Endothelial cell of umbilical vein (primary cell): Measurements from ENCODE around the gene AP4S1. TPM values are rescaled to one million over a fixed set of nuclear protein-coding genes. Genes with fewer than 3 reads are reported as not detected.

ENCODE experiments used
- BruUV-seq: library from RNA; stranded (reverse); fragments of 400-500 nt; replicated peaks from 2 replicates; lab custom pipeline; 2021; lab: Mats Ljungman, UMichigan
- CTCF ChIA-PET: fragments of 300-600, 350-600 bp; sonication (Branson Sonifier 250); formaldehyde crosslinking; loops from one replicate; lab custom pipeline; 2021; ENCODE audit warnings: antibody characterized with exemption, inconsistent platforms; lab: Charles Lee
- POLR2A ChIA-PET: fragments of 300-600, 350-600 bp; sonication (Branson Sonifier 250); formaldehyde crosslinking; loops from one replicate; lab custom pipeline; 2021; ENCODE audit warnings: antibody characterized with exemption, inconsistent platforms; lab: Charles Lee
- DNase-seq: peaks from one replicate; pipeline ENCODE4 v3.0.0-alpha.2; 2011; ENCODE audit warnings: low read depth, low spot score
- FAIRE-seq: peaks from 2 replicates; lab custom pipeline; 2011; peaks lifted over from hg19 to GRCh38; lab: Jason Lieb, UNC
- H2AFZ ChIP-seq: 2 replicates; pipeline ENCODE4 v1.6.0; 2012; ENCODE audit warnings: low read depth, low read length, control low read depth, inconsistent platforms
- H3K27ac ChIP-seq: 2 replicates; pipeline ENCODE4 v1.5.1; 2011; ENCODE audit warnings: low read depth, mild to moderate bottlenecking, control low read depth, low read length, moderate library complexity; ENCODE audit not compliant: insufficient read depth
- H3K27me3 ChIP-seq, 2 experiments: 2 replicates each; pipeline versions ENCODE4 v1.6.0 to v1.6.1; 2011; ENCODE audit warnings: low read length in 2 of 2, mixed read lengths in 1 of 2; ENCODE audit not compliant: control insufficient read depth in 2 of 2, insufficient read depth in 2 of 2
- H3K36me3 ChIP-seq, 2 experiments: 2 replicates in 1 of 2; 3 replicates in 1 of 2; pipeline ENCODE4 v1.5.1; 2011; ENCODE audit warnings: low read length in 2 of 2, mild to moderate bottlenecking in 1 of 2, moderate library complexity in 1 of 2; ENCODE audit not compliant: control insufficient read depth in 2 of 2, insufficient read depth in 2 of 2; ENCODE audit errors: extremely low read depth in 1 of 2
- H3K4me1 ChIP-seq: 3 replicates; pipeline ENCODE4 v1.5.1; 2011; ENCODE audit warnings: mild to moderate bottlenecking, low read length; ENCODE audit not compliant: control insufficient read depth, insufficient read depth; ENCODE audit errors: extremely low read depth
- H3K4me2 ChIP-seq: 2 replicates; pipeline ENCODE4 v1.6.1; 2011; ENCODE audit warnings: low read length, control low read depth, mixed read lengths; ENCODE audit not compliant: insufficient read depth
- H3K4me3 ChIP-seq, 3 experiments: fragments of 200-600 bp in 1 of 3; sonication (generic), shearing (Covaris generic) in 1 of 3; replicated peaks in 1 of 3; 2 replicates each; pipeline ENCODE4 v1.5.1; 2011 to 2016; ENCODE audit warnings: control low read depth in 3 of 3, low read length in 3 of 3, mild to moderate bottlenecking in 2 of 3, inconsistent platforms in 1 of 3, low read depth in 1 of 3, moderate library complexity in 1 of 3; ENCODE audit not compliant: insufficient read depth in 1 of 3
- H3K79me2 ChIP-seq: 2 replicates; pipeline ENCODE4 v1.6.0; 2012; ENCODE audit warnings: low read length, inconsistent platforms; ENCODE audit not compliant: control insufficient read depth, insufficient read depth
- H3K9ac ChIP-seq: replicated peaks from 2 replicates; pipeline ENCODE3; 2011; ENCODE audit warnings: low read length, control low read depth; ENCODE audit not compliant: insufficient read depth; ENCODE audit errors: extremely low read depth
- H3K9me1 ChIP-seq: replicated peaks from 3 replicates; pipeline ENCODE4 v1.6.0; 2011; ENCODE audit warnings: mild to moderate bottlenecking, low read length; ENCODE audit not compliant: control insufficient read depth, insufficient read depth; ENCODE audit errors: extremely low read depth
- H3K9me3 ChIP-seq: replicated peaks from 2 replicates; pipeline ENCODE4 v1.5.1; 2012; ENCODE audit warnings: low read length, inconsistent platforms; ENCODE audit not compliant: control insufficient read depth, insufficient read depth
- H4K20me1 ChIP-seq: replicated peaks from 2 replicates; pipeline ENCODE3; 2011; ENCODE audit warnings: mild to moderate bottlenecking, low read length; ENCODE audit not compliant: control insufficient read depth, insufficient read depth; ENCODE audit errors: extremely low read depth
- CTCF ChIP-seq, 2 donors: IDR thresholded peaks; 1 replicate in 1 of 2; 2 replicates in 1 of 2; pipeline ENCODE4 v1.5.1; 2011; ENCODE audit warnings: low read length in 2 of 2, mild to moderate bottlenecking in 2 of 2, moderate library complexity in 2 of 2, control low read depth in 1 of 2, inconsistent platforms in 1 of 2, low read depth in 1 of 2; ENCODE audit not compliant: insufficient read depth in 1 of 2; ENCODE audit errors: extremely low read depth in 1 of 2
- EZH2 ChIP-seq: IDR thresholded peaks from 2 replicates; pipeline ENCODE4 v1.6.1; 2012; ENCODE audit warnings: borderline replicate concordance, low read depth, mild to moderate bottlenecking, moderate library complexity, low read length, inconsistent platforms; ENCODE audit not compliant: severe bottlenecking
- FOS ChIP-seq: IDR thresholded peaks from 2 replicates; pipeline ENCODE4 v1.6.1; 2011; ENCODE audit warnings: mild to moderate bottlenecking, low read length, moderate library complexity, borderline replicate concordance; ENCODE audit not compliant: insufficient read depth
- GATA2 ChIP-seq: IDR thresholded peaks from 2 replicates; pipeline ENCODE4 v1.7.0; 2011; ENCODE audit warnings: low read depth, mild to moderate bottlenecking, moderate library complexity, mixed read lengths, low read length; ENCODE audit not compliant: insufficient read length, insufficient read depth
- JUN ChIP-seq: IDR thresholded peaks from 2 replicates; pipeline ENCODE4 v1.6.1; 2011; ENCODE audit warnings: borderline replicate concordance, low read depth; ENCODE audit not compliant: insufficient read length, insufficient read depth
- MAX ChIP-seq: IDR thresholded peaks from 2 replicates; pipeline ENCODE4 v1.6.1; 2011; ENCODE audit not compliant: insufficient read depth, insufficient read length
- MYC ChIP-seq: IDR thresholded peaks from one replicate; pipeline ENCODE4 v1.6.1; 2011; ENCODE audit warnings: mild to moderate bottlenecking, low read depth, low read length
- POLR2A ChIP-seq: IDR thresholded peaks from 2 replicates; pipeline ENCODE4 v1.6.1; 2012; ENCODE audit warnings: low read depth, mild to moderate bottlenecking, control low read depth, low read length
- POLR2AphosphoS5 ChIP-seq: IDR thresholded peaks from 2 replicates; pipeline ENCODE4 v1.6.1; 2012; ENCODE audit warnings: low read depth, mild to moderate bottlenecking, control low read depth, low read length, moderate library complexity; ENCODE audit not compliant: insufficient read depth
- dilution Hi-C: fragments of 300-500 bp; cut with MboI; formaldehyde crosslinking; loops from one replicate; pipeline ENCODE4 v1.15.0; 2019; ENCODE audit warnings: low sequenced_read_pairs; ENCODE audit not compliant: extremely low pct_ligation_motif_present
- intact Hi-C: fragments of 100-400 bp; cut with micrococcal nuclease; formaldehyde crosslinking; loops from one replicate; pipeline ENCODE4 v1.10.0; 2022
- polyA plus RNA-seq, 4 experiments: library from polyadenylated mRNA; depleted of rRNA in 3 of 4; stranded (reverse) in 3 of 4; unstranded in 1 of 4; fragments of >200 nt; gene quantifications; 2 replicates each; pipeline versions ENCODE4 v1.2.1 to v1.2.3, GENCODE V29; 2011 to 2012; ENCODE audit warnings: missing spikeins in 1 of 4
- total RNA-seq: library from RNA; stranded (reverse); gene quantifications from 2 replicates; pipeline ENCODE4 v1.2.3, GENCODE V29; 2021

Gene AP4S1
- total and polyA plus RNA-seq, 2 donors (not counting 3 experiments of a cell fraction or from before 2014, with no cell fraction given) = 2.8 to 7.2 TPM

GRCh38 chr14:30993071-30993470, 32.4 kb upstream of the AP4S1 start:
- Histone ChIP-seq H3K79me2 (peaks cover 94% of the 10 kb centered on the region), H3K36me3 (no peaks in the 10 kb centered on the region), H3K4me3 (no peak overlapping the region), H4K20me1 (peaks cover 17% of the 10 kb centered on the region), H2AFZ (no peak overlapping the region), H3K9me1 (peaks cover 6% of the 10 kb centered on the region), H3K27me3 (no peaks in the 10 kb centered on the region), H3K4me1 (peaks cover 21% of the 10 kb centered on the region), H3K4me2 (no peak overlapping the region), H3K9me3 (no peaks in the 10 kb centered on the region), H3K27ac (no peak overlapping the region), H3K9ac (no peak overlapping the region)
- ChIA-PET CTCF (interaction anchor here (0.6 kb wide), 1 partner anchor 28 kb away, joined by 4 read pairs; no protein-coding TSS in a partner anchor), POLR2A (interaction anchor here (0.7 kb wide), 1 partner anchor 47 kb away, joined by 4 read pairs; no protein-coding TSS in a partner anchor)
- TF ChIP-seq MAX = no peak
- no peak for TF ChIP-seq MYC
- TF ChIP-seq CTCF (IDR thresholded peaks at IDR 0.05; ENCODE audit: extremely low read depth in 1 of 2, insufficient read depth in 1 of 2, low read depth in 1 of 2, low read length in 2 of 2) = no peak
- TF ChIP-seq FOS = no peak
- no peak for TF ChIP-seq JUN
- TF ChIP-seq POLR2A = no peak
- TF ChIP-seq POLR2AphosphoS5 = no peak
- TF ChIP-seq EZH2 = no peak
- TF ChIP-seq GATA2 = no peak
- DNase-seq = no peak
- intact Hi-C loops (no loop called here), dilution Hi-C loops (no loop called here)
- no TSS peak for BruUV-seq
- FAIRE-seq = no peak
